ENCODE measurements around the gene NRIP1. TPM values are rescaled to one million over a fixed set of nuclear protein-coding genes. Genes with fewer than 3 reads are reported as not detected.
A peak's percentile ranks its signal among the peaks of the same experiment; 100 is the strongest.

Gene NRIP1
- total and polyA plus RNA-seq, 9 of the 15 experiments (the other 6 are each of a cell fraction or from before 2014, with no cell fraction given), result 4.3 to 42.8 (median 19.6) TPM

GRCh38 chr21:14993115-14993514 is 71.7 kb downstream of the NRIP1 start (continued):
- no peak for TF ChIP-seq NKRF (IDR thresholded peaks at IDR 0.05; ENCODE audit: borderline replicate concordance)
- no peak for TF ChIP-seq ZNF124 (CRISPR knock-in tag; IDR thresholded peaks at IDR 0.05)

GRCh38 chr21:14991957-14992356 is 72.8 kb downstream of the NRIP1 start:
- H3K9me1 ChIP-seq (ENCODE audit: control insufficient read depth, insufficient read depth, low read length), result no peaks in the 10 kb centered on the region
- no peak overlapping the region for H3K27ac ChIP-seq (ENCODE audit: extremely low read depth, low read depth, low read length)
- no peak for FAIRE-seq
- WGBS (ENCODE audit: insufficient coverage, low coverage, missing lambda C conversion rate), result 95% methylated on average over 8 of the region's 8 CpGs
- ATAC-seq, result peak; percentile 32; the same call in 2 of the 3 replicates
- no peaks in the 10 kb centered on the region for H3K9me3 ChIP-seq (replicated peaks; ENCODE audit: control insufficient read depth, insufficient read depth, low read depth, low read length)
- peaks cover 33% of the 10 kb centered on the region for H3K36me3 ChIP-seq (ENCODE audit: control insufficient read depth, insufficient read depth, low read length)
- H3K79me2 ChIP-seq (ENCODE audit: control insufficient read depth, insufficient read depth, low read length), result peaks cover 58% of the 10 kb centered on the region
- no peaks in the 10 kb centered on the region for H3K4me1 ChIP-seq (replicated peaks in 1 of 2; ENCODE audit: control insufficient read depth in 2 of 2, insufficient read depth in 2 of 2, low read length in 2 of 2)
- in situ Hi-C loops (cut with MboI), result no loop called here
- no TSS peak for BruUV-seq (replicated peaks)
- TF ChIP-seq ILF3 (IDR thresholded peaks at IDR 0.05; ENCODE audit: borderline replicate concordance) (no peak), CGGBP1 (CRISPR knock-in tag; IDR thresholded peaks at IDR 0.05) (no peak), PATZ1 (CRISPR knock-in tag; IDR thresholded peaks at IDR 0.05; ENCODE audit: borderline replicate concordance) (no peak), FOSL1 (tag; conservative IDR thresholded peaks at IDR 0.05) (peak; percentile 58), ATF3 (IDR thresholded peaks at IDR 0.05) (peak; percentile 44), ATF3 (CRISPR knock-in tag; conservative IDR thresholded peaks at IDR 0.05) (no peak), STAT5B (CRISPR knock-in tag; IDR thresholded peaks at IDR 0.05) (no peak), CEBPG (CRISPR knock-in tag; IDR thresholded peaks at IDR 0.05) (no peak), CEBPG (tag; conservative IDR thresholded peaks at IDR 0.05 in 1 of 2, IDR thresholded peaks at IDR 0.05 in 1 of 2) (0 out of 4 replicates have a peak, but pooled peaks of 1 of the 2 experiments have one; percentile 10), JUND (IDR thresholded peaks at IDR 0.05; ENCODE audit: borderline replicate concordance, low read depth, low read length) (peak; percentile 31; the same call in 1 of the 2 replicates), JUND (tag; IDR thresholded peaks at IDR 0.05; ENCODE audit: borderline replicate concordance, low read depth, low read length) (no peak)
- no peak overlapping the region for H2AFZ ChIP-seq (ENCODE audit: low read depth, low read length)
- H3K27me3 ChIP-seq (ENCODE audit: control insufficient read depth in 2 of 2, insufficient read depth in 2 of 2, low read length in 2 of 2), result no peaks in the 10 kb centered on the region
- no peak overlapping the region for H3K4me3 ChIP-seq
- CTCF ChIA-PET (ENCODE audit: low intra/inter-chr PET ratio), result no interaction called here
- no peak overlapping the region for H3K9ac ChIP-seq (ENCODE audit: insufficient read depth in 1 of 2, low read depth in 2 of 2, low read length in 2 of 2)
- DNase-seq (ENCODE audit: extremely low read depth in 1 of 4, low spot score in 3 of 4), result peak in 1 of 4 experiments; percentile 18
- POLR2A ChIA-PET, result interaction anchor here (0.6 to 1.3 kb wide), 2 partner anchors 9 to 73 kb away, joined by 3 read pairs; partner anchors contain the start of gene NRIP1
- intact Hi-C loops (cut with micrococcal nuclease), result no loop called here
- H3K4me2 ChIP-seq (ENCODE audit: insufficient read depth, low read length), result no peak overlapping the region
- H4K20me1 ChIP-seq (replicated peaks; ENCODE audit: control insufficient read depth, insufficient read depth, low read length), result no peaks in the 10 kb centered on the region

Data from K562 (cell line).